ENCODE results near the gene CDCA3. TPM values are rescaled to one million over a fixed set of nuclear protein-coding genes. Genes with fewer than 3 reads are reported as not detected.

The CDCA3 gene
- total and polyA plus RNA-seq, 7 experiments from 2014 or later, result 0.64 to 55.6 (median 1.4) TPM; not detected in 1

GRCh38 chr12:6836851-6837250 is 14.2 kb downstream of the CDCA3 start:
- no peaks in the 10 kb centered on the region for H3K36me3 ChIP-seq (ENCODE audit: control insufficient read depth in 2 of 3, insufficient read depth in 3 of 3, low read length in 3 of 3)

GRCh38 chr12:6834873-6835272 is 16.2 kb downstream of the CDCA3 start:
- Mint-ChIP-seq H3K36me3 (peaks cover 0 to 4% (median 0%) of the 10 kb centered on the region in 5 donors), H3K4me1 (peaks cover 0 to 7% (median 5%) of the 10 kb centered on the region in 7 donors), H3K27ac (peak overlapping the region in 1 of 9 donors; percentile 16), H3K4me3 (no peak overlapping the region), H3K27me3 (peaks cover 0 to 21% (median 0%) of the 10 kb centered on the region in 5 donors), H3K9me3 (no peaks in the 10 kb centered on the region)
- Histone ChIP-seq H3K27ac (ENCODE audit: low read depth, low read length) (no peak overlapping the region), H3K4me3 (ENCODE audit: low read length) (no peak overlapping the region), H3K27me3 (ENCODE audit: control insufficient read depth in 2 of 2, insufficient read depth in 2 of 2, low read length in 2 of 2) (no peaks in the 10 kb centered on the region), H3K9me3 (ENCODE audit: control insufficient read depth in 2 of 3, low read length in 3 of 3) (no peaks in the 10 kb centered on the region), H3K36me3 (ENCODE audit: control insufficient read depth in 2 of 3, insufficient read depth in 3 of 3, low read length in 3 of 3) (no peaks in the 10 kb centered on the region), H3K4me1 (ENCODE audit: control insufficient read depth in 2 of 2, insufficient read depth in 2 of 2, low read length in 2 of 2) (peaks cover 0 to 4% of the 10 kb centered on the region in 2 donors)
- DNase-seq, result no peak
- intact Hi-C loops (cut with micrococcal nuclease), result loop anchor here (1.0 kb wide), 5 partner anchors 16 to 218 kb away; partner anchors contain the start of genes CDCA3 (in 1 of the 2) and MLF2 (in 1 of the 2)
- ChIA-PET CTCF (interaction anchor here (0.6 to 5.6 kb wide), 20 partner anchors 9 to 431 kb away, joined by 3 to 38 read pairs (median 4); partner anchors contain the start of genes CD4, CDCA3, COPS7A and MLF2), POLR2A (interaction anchor here (0.6 to 13.2 kb wide), 6 partner anchors 10 to 222 kb away, joined by 3 to 91 read pairs (median 5); partner anchors contain the start of genes CDCA3, MLF2 and USP5)
- no peak for ATAC-seq

More at GRCh38 chr12:6836851-6837250, 14.2 kb downstream of the CDCA3 start:
- intact Hi-C loops (cut with micrococcal nuclease), result no loop called here
- Histone ChIP-seq H3K4me1 (ENCODE audit: control insufficient read depth in 2 of 2, insufficient read depth in 2 of 2, low read length in 2 of 2) (peaks cover 0 to 4% of the 10 kb centered on the region in 2 donors), H3K4me3 (ENCODE audit: low read length) (no peak overlapping the region), H3K27me3 (ENCODE audit: control insufficient read depth in 2 of 2, insufficient read depth in 2 of 2, low read length in 2 of 2) (no peaks in the 10 kb centered on the region), H3K9me3 (ENCODE audit: control insufficient read depth in 2 of 3, low read length in 3 of 3) (no peaks in the 10 kb centered on the region), H3K27ac (ENCODE audit: low read depth, low read length) (no peak overlapping the region)
- CTCF ChIA-PET, result interaction anchor here (0.5 to 5.6 kb wide), 11 partner anchors 12 to 334 kb away, joined by 3 to 38 read pairs (median 4); partner anchors contain the start of genes CDCA3, MLF2, SPSB2 and TPI1
- peaks cover 0 to 4% (median 0%) of the 10 kb centered on the region in 5 donors for H3K36me3 Mint-ChIP-seq
- H3K27ac Mint-ChIP-seq, result no peak overlapping the region
- DNase-seq (no peak), ATAC-seq (no peak)
- no peak overlapping the region for H3K4me3 Mint-ChIP-seq
- POLR2A ChIA-PET, result interaction anchor here (0.6 to 2.2 kb wide), 4 partner anchors 9 to 84 kb away, joined by 3 to 6 read pairs (median 4); partner anchors contain the start of genes CDCA3, MLF2, P3H3 and USP5
- peaks cover 0 to 6% (median 0%) of the 10 kb centered on the region in 7 donors for H3K4me1 Mint-ChIP-seq
- no peaks in the 10 kb centered on the region for H3K9me3 Mint-ChIP-seq
- peaks cover 0 to 5% (median 0%) of the 10 kb centered on the region in 5 donors for H3K27me3 Mint-ChIP-seq

- H3K4me3 ChIP-seq (ENCODE audit: low read length), result no peak overlapping the region
- peaks cover 0 to 4% of the 10 kb centered on the region in 2 donors for H3K27me3 ChIP-seq (ENCODE audit: control insufficient read depth in 2 of 2, insufficient read depth in 2 of 2, low read length in 2 of 2)
- Mint-ChIP-seq H3K36me3 (peaks cover 0 to 4% (median 0%) of the 10 kb centered on the region in 5 donors), H3K4me3 (no peak overlapping the region), H3K9me3 (no peaks in the 10 kb centered on the region), H3K4me1 (peaks cover 0 to 12% (median 8%) of the 10 kb centered on the region in 7 donors), H3K27ac (no peak overlapping the region), H3K27me3 (peaks cover 0 to 26% (median 0%) of the 10 kb centered on the region in 5 donors)
- H3K27ac ChIP-seq (ENCODE audit: low read depth, low read length), result no peak overlapping the region
- intact Hi-C loops (cut with micrococcal nuclease), result no loop called here
- ChIA-PET CTCF (interaction anchor here (0.6 to 5.6 kb wide), 21 partner anchors 10 to 431 kb away, joined by 3 to 38 read pairs (median 4); partner anchors contain the start of genes CD4, CDCA3, COPS7A and MLF2), POLR2A (interaction anchor here (0.5 to 13.2 kb wide), 7 partner anchors 9 to 173 kb away, joined by 3 to 91 read pairs (median 3); partner anchors contain the start of genes CDCA3, MLF2 and USP5)
- H3K9me3 ChIP-seq (ENCODE audit: control insufficient read depth in 2 of 3, low read length in 3 of 3), result no peaks in the 10 kb centered on the region
- ATAC-seq (no peak), DNase-seq (no peak)
- no peaks in the 10 kb centered on the region for H3K36me3 ChIP-seq (ENCODE audit: control insufficient read depth in 2 of 3, insufficient read depth in 3 of 3, low read length in 3 of 3)
- H3K4me1 ChIP-seq (ENCODE audit: control insufficient read depth in 2 of 2, insufficient read depth in 2 of 2, low read length in 2 of 2), result peaks cover 0 to 4% of the 10 kb centered on the region in 2 donors
These were observed 16.8 kb downstream of the CDCA3 start for GRCh38 chr12:6834254-6834653.

- Histone ChIP-seq H3K4me3 (ENCODE audit: low read length) (no peak overlapping the region), H3K4me1 (ENCODE audit: control insufficient read depth in 2 of 2, insufficient read depth in 2 of 2, low read length in 2 of 2) (peaks cover 0 to 4% of the 10 kb centered on the region in 2 donors), H3K27ac (ENCODE audit: low read depth, low read length) (no peak overlapping the region), H3K9me3 (ENCODE audit: control insufficient read depth in 2 of 3, low read length in 3 of 3) (no peaks in the 10 kb centered on the region), H3K36me3 (ENCODE audit: control insufficient read depth in 2 of 3, insufficient read depth in 3 of 3, low read length in 3 of 3) (no peaks in the 10 kb centered on the region), H3K27me3 (ENCODE audit: control insufficient read depth in 2 of 2, insufficient read depth in 2 of 2, low read length in 2 of 2) (peaks cover 0 to 4% of the 10 kb centered on the region in 2 donors)
- no peaks in the 10 kb centered on the region for H3K9me3 Mint-ChIP-seq
- no peak overlapping the region for H3K4me3 Mint-ChIP-seq
- peaks cover 0 to 32% (median 0%) of the 10 kb centered on the region in 5 donors for H3K27me3 Mint-ChIP-seq
- DNase-seq, result no peak
- no peak for ATAC-seq
- peaks cover 0 to 4% (median 0%) of the 10 kb centered on the region in 5 donors for H3K36me3 Mint-ChIP-seq
- intact Hi-C loops (cut with micrococcal nuclease), result no loop called here
- no peak overlapping the region for H3K27ac Mint-ChIP-seq
- H3K4me1 Mint-ChIP-seq, result peaks cover 0 to 16% (median 12%) of the 10 kb centered on the region in 7 donors
- CTCF ChIA-PET, result interaction anchor here (0.9 to 5.6 kb wide), 11 partner anchors 9 to 211 kb away, joined by 3 to 38 read pairs (median 4); partner anchors contain the start of genes CD4, CDCA3, MLF2 and PTMS
- POLR2A ChIA-PET, result interaction anchor here (0.7 to 13.2 kb wide), 5 partner anchors 8 to 172 kb away, joined by 3 to 91 read pairs (median 4); partner anchors contain the start of genes CDCA3, GPR162, MLF2 and USP5
These were observed 17.7 kb downstream of the CDCA3 start for GRCh38 chr12:6833189-6833890.

GRCh38 chr12:6832125-6832524 is 19.0 kb downstream of the CDCA3 start:
- H3K9me3 Mint-ChIP-seq, result peaks cover 0 to 2% (median 0%) of the 10 kb centered on the region in 11 donors
- ChIA-PET POLR2A (interaction anchor here (0.6 to 13.2 kb wide), 5 partner anchors 11 to 201 kb away, joined by 3 to 91 read pairs (median 3); partner anchors contain the start of genes CDCA3, GPR162, MLF2 and USP5), CTCF (interaction anchor here (0.9 to 5.6 kb wide), 2 partner anchors 78 to 114 kb away, joined by 3 to 38 read pairs; partner anchors contain the start of gene MLF2)
- peaks cover 0 to 40% (median 5%) of the 10 kb centered on the region in 5 donors for H3K27me3 Mint-ChIP-seq
- no peak overlapping the region for H3K27ac Mint-ChIP-seq
- DNase-seq, result no peak
- H3K36me3 Mint-ChIP-seq, result peaks cover 0 to 4% (median 0%) of the 10 kb centered on the region in 5 donors
- no peak overlapping the region for H3K4me3 Mint-ChIP-seq
- intact Hi-C loops (cut with micrococcal nuclease), result no loop called here
- H3K4me3 ChIP-seq (ENCODE audit: low read length), result no peak overlapping the region
- H3K9me3 ChIP-seq (ENCODE audit: control insufficient read depth in 2 of 3, low read length in 3 of 3), result no peaks in the 10 kb centered on the region
- peaks cover 4 to 28% (median 22%) of the 10 kb centered on the region in 7 donors for H3K4me1 Mint-ChIP-seq
- no peaks in the 10 kb centered on the region for H3K36me3 ChIP-seq (ENCODE audit: control insufficient read depth in 2 of 3, insufficient read depth in 3 of 3, low read length in 3 of 3)
- no peak for ATAC-seq
- peaks cover 0 to 4% of the 10 kb centered on the region in 2 donors for H3K27me3 ChIP-seq (ENCODE audit: control insufficient read depth in 2 of 2, insufficient read depth in 2 of 2, low read length in 2 of 2)
- H3K27ac ChIP-seq (ENCODE audit: low read depth, low read length), result no peak overlapping the region
- peaks cover 4% of the 10 kb centered on the region in 2 donors for H3K4me1 ChIP-seq (ENCODE audit: control insufficient read depth in 2 of 2, insufficient read depth in 2 of 2, low read length in 2 of 2)

- no peak for ATAC-seq
- Mint-ChIP-seq H3K27me3 (peaks cover 0 to 41% (median 6%) of the 10 kb centered on the region in 5 donors), H3K36me3 (peaks cover 0 to 4% (median 0%) of the 10 kb centered on the region in 5 donors), H3K4me3 (peak overlapping the region in 2 of 10 donors; percentile 94 to 98), H3K4me1 (peaks cover 9 to 29% (median 23%) of the 10 kb centered on the region in 7 donors), H3K9me3 (peaks cover 0 to 2% (median 0%) of the 10 kb centered on the region in 11 donors), H3K27ac (no peak overlapping the region)
- Histone ChIP-seq H3K4me1 (ENCODE audit: control insufficient read depth in 2 of 2, insufficient read depth in 2 of 2, low read length in 2 of 2) (peaks cover 4% of the 10 kb centered on the region in 2 donors), H3K36me3 (ENCODE audit: control insufficient read depth in 2 of 3, insufficient read depth in 3 of 3, low read length in 3 of 3) (no peaks in the 10 kb centered on the region), H3K27me3 (ENCODE audit: control insufficient read depth in 2 of 2, insufficient read depth in 2 of 2, low read length in 2 of 2) (peaks cover 0 to 4% of the 10 kb centered on the region in 2 donors), H3K9me3 (ENCODE audit: control insufficient read depth in 2 of 3, low read length in 3 of 3) (no peaks in the 10 kb centered on the region), H3K27ac (ENCODE audit: low read depth, low read length) (no peak overlapping the region), H3K4me3 (ENCODE audit: low read length) (no peak overlapping the region)
- DNase-seq, result no peak
- POLR2A ChIA-PET, result interaction anchor here (1.3 to 13.2 kb wide), 3 partner anchors 21 to 182 kb away, joined by 3 to 91 read pairs (median 39); partner anchors contain the start of genes CDCA3, MLF2 and USP5
- intact Hi-C loops (cut with micrococcal nuclease), result no loop called here
- CTCF ChIA-PET, result interaction anchor here (0.8 to 1.1 kb wide), 2 partner anchors 8 to 79 kb away, joined by 3 read pairs; no protein-coding TSS in a partner anchor
These were observed 19.6 kb downstream of the CDCA3 start for GRCh38 chr12:6831450-6831995.

Measured in naive thymus-derived CD4-positive, alpha-beta T cell (primary cell).